T-helper 1 cell treated with Interleukin-12 subunit alpha and Interleukin-12 subunit beta and Interleukin-4 antibody, amounts not matched to agents 30 μg/mL and 1 μg/mL, for 36 hours (primary cell): ENCODE data around the gene PRM3.
A peak's percentile ranks its signal among the peaks of the same experiment; 100 is the strongest.
"Not testable (repeated sequence)": the region's sequence is repeated elsewhere in the genome, so short reads cannot be mapped to it uniquely, and the experiment has no call there.

Experiments
- H3K27ac Mint-ChIP-seq: one replicate; pipeline ENCODE4 v1.8.0; 2021; ENCODE audit warnings: mild to moderate bottlenecking, mixed read lengths
- H3K27me3 Mint-ChIP-seq: one replicate; pipeline ENCODE4 v1.8.0; 2021; ENCODE audit warnings: low read depth, mixed read lengths
- H3K36me3 Mint-ChIP-seq: one replicate; pipeline ENCODE4 v1.8.0; 2021; ENCODE audit warnings: low read depth, mixed read lengths
- H3K4me1 Mint-ChIP-seq: one replicate; pipeline ENCODE4 v1.8.0; 2021; ENCODE audit warnings: low read depth, mixed read lengths
- H3K4me3 Mint-ChIP-seq: one replicate; pipeline ENCODE4 v1.8.0; 2021; ENCODE audit warnings: mild to moderate bottlenecking, moderate library complexity, mixed read lengths
- H3K9me3 Mint-ChIP-seq: one replicate; pipeline ENCODE4 v1.8.0; 2021; ENCODE audit warnings: mixed read lengths

PRM3 gene

DNA sequence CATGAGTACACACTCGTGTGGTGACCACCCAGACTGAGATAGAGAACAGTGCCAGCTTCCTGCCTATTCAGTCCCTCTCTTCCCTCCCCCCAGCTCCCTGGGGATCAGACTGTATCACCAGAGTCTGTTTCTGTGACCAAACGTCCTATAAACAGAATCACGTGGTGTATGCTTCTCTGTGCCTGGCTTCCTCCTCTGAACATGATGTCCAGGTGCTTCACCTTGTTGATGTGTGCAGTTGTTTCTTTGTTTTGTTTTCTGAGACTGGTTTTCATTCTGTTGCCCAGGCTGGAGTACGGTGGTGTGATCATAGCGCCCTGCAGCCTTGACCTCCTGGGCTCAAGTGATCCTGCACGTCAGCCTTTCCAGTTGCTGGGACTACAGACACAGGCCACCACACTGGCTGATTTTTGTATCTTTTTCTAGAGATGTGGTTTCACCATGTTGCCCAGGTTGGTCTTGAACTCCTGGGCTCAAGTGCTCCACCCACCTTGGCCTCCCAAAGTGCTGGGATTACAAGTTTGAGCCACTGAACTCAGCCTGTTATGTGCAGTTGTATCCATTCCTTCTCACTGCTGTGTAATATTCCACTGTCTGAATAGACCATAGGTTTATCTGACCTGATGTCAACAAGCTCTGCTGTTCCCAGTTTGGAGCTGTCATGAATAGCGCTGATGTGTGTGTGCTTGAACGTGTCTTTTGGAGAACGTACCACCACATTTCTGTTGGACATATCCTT, 36.6 kb upstream of the PRM3 start:
- peaks cover 2% of the 10 kb centered on the region for H3K36me3 Mint-ChIP-seq
- H3K27me3 Mint-ChIP-seq = no peaks in the 10 kb centered on the region
- no peaks in the 10 kb centered on the region for H3K9me3 Mint-ChIP-seq
- no peak overlapping the region for H3K4me3 Mint-ChIP-seq
- H3K27ac Mint-ChIP-seq = peak overlapping the region; percentile 95
- H3K4me1 Mint-ChIP-seq = peaks cover 45% of the 10 kb centered on the region

DNA sequence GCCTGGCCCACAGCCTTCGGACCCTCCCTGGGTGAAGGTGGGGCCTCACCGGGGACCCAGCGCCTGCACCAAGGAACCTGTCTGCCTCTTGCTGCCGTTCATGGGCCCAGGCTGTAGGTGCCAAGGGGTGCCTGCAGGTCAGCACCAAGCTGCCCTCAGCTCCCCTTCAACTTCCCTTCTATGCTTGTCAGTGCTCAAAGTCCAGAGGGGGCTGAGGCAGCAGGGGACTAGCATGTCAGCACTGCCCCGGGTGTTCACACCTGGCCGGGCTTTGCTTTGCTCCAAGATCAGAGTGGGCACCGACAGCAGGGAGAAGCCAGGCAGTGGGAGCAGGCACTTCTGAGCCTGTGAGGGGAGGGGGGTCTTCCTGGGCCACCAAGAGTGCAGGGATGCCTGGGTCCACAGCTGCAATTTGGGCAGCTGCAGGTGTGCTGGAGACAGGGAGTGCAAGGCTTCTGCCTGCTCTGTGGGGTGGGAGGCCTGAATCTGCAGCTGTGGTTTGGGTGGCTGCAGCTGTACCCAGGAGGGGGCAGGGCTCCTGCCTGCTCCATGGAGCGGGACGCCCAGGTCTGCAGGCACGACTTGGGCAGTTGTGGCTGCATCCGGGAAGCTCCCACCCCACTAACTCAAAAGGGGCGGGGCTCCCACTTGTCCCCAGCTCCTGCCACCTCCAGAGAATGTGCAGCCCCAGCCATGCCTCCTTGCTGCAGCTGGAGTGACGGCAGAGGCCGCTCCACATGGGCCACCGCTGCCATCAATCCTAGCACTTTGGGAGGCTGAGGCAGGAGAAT, 35.3 kb upstream of the PRM3 start:
- H3K4me3 Mint-ChIP-seq = no peak overlapping the region
- H3K4me1 Mint-ChIP-seq = peaks cover 40% of the 10 kb centered on the region
- H3K9me3 Mint-ChIP-seq = no peaks in the 10 kb centered on the region
- H3K27ac Mint-ChIP-seq = no peak overlapping the region
- peaks cover 4% of the 10 kb centered on the region for H3K27me3 Mint-ChIP-seq
- peaks cover 2% of the 10 kb centered on the region for H3K36me3 Mint-ChIP-seq

DNA sequence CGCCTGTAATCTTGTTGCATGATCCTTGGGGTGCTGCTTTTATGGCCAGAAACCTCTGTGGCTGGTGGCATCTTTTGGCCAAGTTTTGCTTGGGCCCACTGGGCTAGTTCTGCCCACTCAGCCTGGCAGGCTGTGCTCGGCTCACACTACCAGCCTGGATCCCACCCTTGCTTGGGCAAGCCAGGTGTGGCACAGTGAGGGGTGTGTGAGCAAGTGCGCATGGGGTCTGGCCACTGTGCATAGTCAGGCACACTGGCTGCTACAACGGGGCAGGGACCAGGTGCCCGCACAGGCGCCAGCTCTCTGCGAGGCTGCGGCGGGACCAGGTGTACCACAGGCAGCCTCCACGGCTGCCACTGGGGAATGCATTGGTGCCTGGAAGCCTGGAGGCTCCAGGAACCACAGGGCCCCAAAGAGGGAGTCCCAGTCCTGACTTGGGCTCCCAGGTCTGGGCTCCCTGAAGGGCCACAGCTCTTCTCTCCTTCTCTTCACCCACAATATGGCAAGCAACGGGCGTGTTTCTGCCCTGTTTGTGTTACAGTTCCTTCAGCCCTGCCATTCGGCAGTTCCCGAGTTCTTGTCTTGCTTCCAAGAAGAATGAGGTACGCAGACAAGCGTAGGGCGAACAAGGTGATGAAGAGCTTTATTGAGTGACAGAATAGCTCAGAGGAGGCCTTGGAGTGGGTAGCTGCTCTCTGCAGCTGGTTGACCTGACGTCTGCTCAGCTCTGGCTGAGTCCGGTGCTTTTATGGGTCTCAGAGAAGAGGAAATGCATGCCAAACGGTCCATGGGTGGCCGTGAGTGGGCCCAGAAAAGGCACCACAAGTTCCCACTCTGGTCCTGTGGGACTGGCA, 34.4 kb upstream of the PRM3 start:
- Mint-ChIP-seq H3K9me3 (no peaks in the 10 kb centered on the region), H3K36me3 (peaks cover 2% of the 10 kb centered on the region)

DNA sequence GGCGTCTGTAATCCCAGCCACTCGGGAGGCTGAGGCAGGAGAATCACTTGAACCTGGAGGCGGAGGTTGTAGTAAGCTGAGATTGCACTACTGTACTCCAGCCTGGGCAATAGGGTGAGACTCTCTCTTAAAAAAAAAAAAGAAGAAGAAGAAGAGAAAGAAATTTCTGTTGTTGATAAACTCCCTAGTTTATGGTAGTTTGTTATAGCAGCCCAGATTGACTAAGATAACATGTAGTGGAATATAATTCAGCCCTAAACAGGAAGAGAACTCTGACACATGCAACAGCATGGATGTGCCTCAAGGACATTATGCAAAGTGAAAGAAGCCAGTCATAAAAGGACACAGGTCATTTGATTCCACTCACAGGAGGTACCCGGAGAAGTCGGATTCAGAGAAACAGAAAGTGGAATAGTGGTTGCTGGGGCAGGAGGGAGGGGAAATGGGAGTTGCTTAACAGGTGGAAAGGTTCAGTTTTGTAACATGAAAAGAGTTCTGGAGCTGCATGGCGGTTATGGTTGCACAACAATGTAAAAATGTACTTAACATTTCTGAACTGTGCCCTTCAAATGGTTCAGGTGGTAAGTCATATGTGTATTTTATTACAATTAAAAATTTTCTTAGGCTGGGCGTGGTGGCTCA, 33.7 kb upstream of the PRM3 start:
- H3K4me3 Mint-ChIP-seq = no peak overlapping the region
- peak overlapping the region; percentile 55 for H3K27ac Mint-ChIP-seq
- H3K36me3 Mint-ChIP-seq = peaks cover 2% of the 10 kb centered on the region

More for the DNA sequence above, 34.4 kb upstream of the PRM3 start:
- H3K4me3 Mint-ChIP-seq = no peak overlapping the region
- H3K27ac Mint-ChIP-seq = no peak overlapping the region
- H3K27me3 Mint-ChIP-seq = peaks cover 4% of the 10 kb centered on the region
- peaks cover 32% of the 10 kb centered on the region for H3K4me1 Mint-ChIP-seq

DNA sequence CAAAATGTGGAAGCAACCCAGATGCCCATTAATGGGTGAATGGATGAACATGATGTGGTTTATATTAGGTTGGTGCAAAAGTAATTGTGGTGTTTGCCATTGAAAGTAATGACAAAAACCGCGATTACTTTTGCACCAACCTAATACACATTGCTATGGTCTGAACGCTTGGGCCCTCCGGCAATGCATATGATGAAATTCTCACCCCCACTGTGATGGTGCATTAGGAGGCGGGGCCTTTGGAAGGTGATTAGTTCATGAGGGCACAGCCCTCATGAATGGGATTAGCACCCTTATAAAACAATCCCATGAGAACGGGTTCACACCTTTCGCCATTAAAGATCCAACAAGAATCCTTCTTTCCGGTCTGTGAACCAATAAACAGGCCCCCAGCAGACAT, 33.0 kb upstream of the PRM3 start:
- Mint-ChIP-seq H3K27ac (no peak overlapping the region), H3K27me3 (peaks cover 4% of the 10 kb centered on the region), H3K36me3 (peaks cover 2% of the 10 kb centered on the region), H3K4me3 (no peak overlapping the region), H3K4me1 (peaks cover 22% of the 10 kb centered on the region), H3K9me3 (no peaks in the 10 kb centered on the region)

More for the DNA sequence above, 33.7 kb upstream of the PRM3 start:
- Mint-ChIP-seq H3K27me3 (peaks cover 4% of the 10 kb centered on the region), H3K9me3 (no peaks in the 10 kb centered on the region), H3K4me1 (peaks cover 27% of the 10 kb centered on the region)

DNA sequence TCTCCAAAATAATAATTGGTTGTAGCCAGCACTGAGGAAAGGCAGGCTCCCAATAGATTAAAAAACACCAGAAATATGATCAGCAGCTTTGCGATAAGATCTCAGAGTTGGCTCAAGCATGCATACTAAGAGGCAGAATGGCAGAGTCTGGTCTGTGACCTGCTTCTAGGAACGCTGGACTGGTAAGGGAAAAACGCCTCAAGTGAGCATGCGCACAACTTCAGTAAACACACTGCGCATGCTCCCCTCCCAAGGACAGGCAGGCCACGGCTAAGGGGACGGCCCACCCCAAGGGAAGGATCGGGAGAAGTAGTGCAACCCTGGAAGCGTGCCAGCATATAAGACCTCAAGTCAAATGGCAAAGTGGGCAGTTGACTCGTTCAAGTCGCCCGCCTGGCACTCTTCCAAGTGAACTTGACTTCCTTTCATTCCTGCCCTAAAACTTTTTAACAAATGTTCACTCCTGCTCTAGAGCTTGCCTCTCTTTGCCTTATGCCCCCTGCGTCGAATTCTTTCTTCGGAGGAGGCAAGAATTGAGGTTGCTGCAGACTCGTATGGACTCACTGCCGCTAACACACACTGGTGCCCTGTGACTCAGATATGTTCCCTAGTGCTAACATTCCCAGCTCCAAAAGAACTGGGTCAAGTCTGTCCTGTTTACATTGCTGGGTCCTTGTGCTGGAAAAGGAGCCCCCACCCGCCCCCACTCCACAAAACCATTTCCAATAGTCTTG, 30.1 kb upstream of the PRM3 start:
- H3K27me3 Mint-ChIP-seq = peaks cover 10% of the 10 kb centered on the region
- H3K36me3 Mint-ChIP-seq = no peaks in the 10 kb centered on the region
- H3K9me3 Mint-ChIP-seq = no peaks in the 10 kb centered on the region
- H3K27ac Mint-ChIP-seq = no peak overlapping the region
- H3K4me1 Mint-ChIP-seq = peaks cover 10% of the 10 kb centered on the region
- no peak overlapping the region for H3K4me3 Mint-ChIP-seq

DNA sequence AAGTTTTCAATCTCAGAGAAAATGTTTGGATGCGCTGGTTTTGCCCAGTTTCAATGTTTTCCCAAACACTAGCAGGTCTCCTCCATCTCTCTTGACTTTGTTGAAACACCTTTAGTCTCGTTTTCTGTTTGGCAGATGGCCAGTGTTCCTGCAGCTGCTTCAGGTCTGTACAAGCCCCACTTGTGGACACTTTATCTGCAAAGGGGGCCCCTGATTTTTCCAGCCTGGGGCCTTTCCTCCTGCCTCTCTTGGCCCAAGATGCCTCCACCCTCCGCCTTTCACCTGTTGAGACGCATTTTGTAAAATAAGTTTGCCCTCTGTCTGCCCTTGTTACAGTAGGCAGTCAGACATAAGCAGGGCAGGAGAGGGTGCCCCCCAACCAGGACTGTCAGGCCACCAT, 29.5 kb upstream of the PRM3 start:
- H3K4me1 Mint-ChIP-seq = peaks cover 8% of the 10 kb centered on the region
- peaks cover 11% of the 10 kb centered on the region for H3K27me3 Mint-ChIP-seq
- no peak overlapping the region for H3K4me3 Mint-ChIP-seq
- no peaks in the 10 kb centered on the region for H3K36me3 Mint-ChIP-seq
- no peaks in the 10 kb centered on the region for H3K9me3 Mint-ChIP-seq
- no peak overlapping the region for H3K27ac Mint-ChIP-seq

DNA sequence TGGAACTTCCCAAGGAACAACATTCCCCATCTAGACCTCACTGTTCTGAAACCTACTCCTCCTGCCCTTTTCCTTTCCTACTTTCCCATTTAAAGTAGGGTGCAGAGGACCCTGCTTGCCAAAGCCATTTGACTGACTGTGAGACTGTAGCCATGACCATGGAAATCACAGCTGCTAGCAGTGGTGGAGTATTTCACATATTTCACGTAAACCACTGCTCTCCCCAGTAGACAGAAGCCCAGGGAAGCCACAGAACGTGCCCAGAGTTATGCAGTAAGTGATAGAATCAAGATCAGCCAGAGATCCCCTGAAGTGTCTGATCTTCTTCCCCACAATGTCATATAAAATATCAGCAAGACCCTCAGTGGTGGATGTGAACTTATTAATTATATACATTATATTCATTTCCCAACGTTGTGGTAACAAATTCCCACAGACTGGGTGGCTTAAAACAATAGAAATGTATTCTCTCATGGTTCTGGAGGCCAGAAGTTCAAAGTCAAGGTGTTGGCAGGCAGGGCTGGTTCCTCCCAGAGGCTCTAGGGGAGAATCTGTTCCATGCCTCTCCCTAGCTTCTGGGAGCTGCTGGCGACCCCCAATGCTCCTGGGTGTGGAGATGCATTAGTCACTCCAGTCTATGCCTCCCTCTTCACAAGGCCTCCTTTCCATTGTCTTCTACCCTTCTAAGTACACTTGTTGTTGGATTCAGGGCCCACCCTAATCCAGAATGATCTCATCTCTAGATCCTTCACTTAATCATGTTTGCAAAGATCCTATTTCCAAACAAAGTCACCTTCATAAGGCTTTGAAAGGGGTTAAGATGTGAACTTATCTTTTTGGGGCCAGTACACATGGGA, 28.4 kb upstream of the PRM3 start:
- no peak overlapping the region for H3K4me3 Mint-ChIP-seq
- H3K27ac Mint-ChIP-seq = no peak overlapping the region
- H3K9me3 Mint-ChIP-seq = no peaks in the 10 kb centered on the region
- no peaks in the 10 kb centered on the region for H3K36me3 Mint-ChIP-seq
- peaks cover 15% of the 10 kb centered on the region for H3K27me3 Mint-ChIP-seq
- peaks cover 13% of the 10 kb centered on the region for H3K4me1 Mint-ChIP-seq

DNA sequence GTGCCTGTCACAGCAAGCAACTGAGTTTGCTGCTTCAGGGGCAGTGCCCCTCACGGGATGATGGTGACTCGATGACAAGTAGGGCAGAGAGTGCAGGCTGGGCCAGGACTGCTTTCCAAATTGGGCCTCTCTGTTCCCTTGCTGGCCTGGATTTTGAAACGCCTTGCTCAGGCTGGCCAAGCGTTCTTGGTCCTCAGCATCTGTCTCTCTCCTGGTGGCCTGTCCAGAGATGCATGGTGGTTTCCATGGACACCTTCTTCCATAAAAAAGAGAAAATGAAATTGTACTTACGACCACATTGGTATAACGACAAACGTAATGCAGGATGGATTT, 27.1 kb upstream of the PRM3 start:
- H3K36me3 Mint-ChIP-seq = no peaks in the 10 kb centered on the region
- H3K4me1 Mint-ChIP-seq = peaks cover 19% of the 10 kb centered on the region
- no peaks in the 10 kb centered on the region for H3K9me3 Mint-ChIP-seq
- no peak overlapping the region for H3K4me3 Mint-ChIP-seq
- no peak overlapping the region for H3K27ac Mint-ChIP-seq
- peaks cover 15% of the 10 kb centered on the region for H3K27me3 Mint-ChIP-seq

DNA sequence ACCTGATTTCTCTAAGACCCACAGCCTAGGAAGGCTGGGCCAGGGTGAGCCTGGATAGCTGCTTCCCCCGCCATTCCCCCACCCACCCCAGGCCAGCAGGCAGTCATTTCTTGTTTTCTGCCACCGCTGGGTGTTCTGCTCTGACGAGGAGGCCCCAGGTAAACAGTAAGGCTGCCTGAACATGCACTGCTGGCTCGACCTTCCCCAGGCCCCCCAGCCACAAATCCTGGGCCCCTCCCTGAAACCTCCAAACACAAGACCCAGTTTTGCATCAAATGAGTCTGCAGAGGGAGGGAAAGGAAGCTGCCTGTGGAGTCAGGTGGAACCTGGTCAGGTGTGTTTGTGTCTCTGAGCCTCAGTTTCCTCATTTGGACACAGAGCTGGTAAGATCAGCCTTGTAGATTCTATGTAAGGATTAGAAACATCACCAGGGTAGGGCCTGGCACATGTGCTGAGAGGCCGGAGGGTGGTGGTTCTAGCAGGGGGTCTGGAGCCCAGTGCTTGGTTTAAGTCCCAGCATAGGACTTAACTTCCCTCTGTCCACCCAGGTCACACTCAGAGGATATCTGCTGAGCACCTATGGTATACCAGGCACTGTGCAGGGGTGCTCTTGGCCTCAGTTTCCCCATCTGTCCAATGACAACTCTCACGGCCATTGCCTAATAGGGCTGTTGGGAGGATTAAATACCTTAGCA, 26.6 kb upstream of the PRM3 start:
- Mint-ChIP-seq H3K36me3 (no peaks in the 10 kb centered on the region), H3K4me3 (no peak overlapping the region), H3K4me1 (peaks cover 19% of the 10 kb centered on the region), H3K27ac (no peak overlapping the region), H3K27me3 (peaks cover 15% of the 10 kb centered on the region), H3K9me3 (no peaks in the 10 kb centered on the region)

DNA sequence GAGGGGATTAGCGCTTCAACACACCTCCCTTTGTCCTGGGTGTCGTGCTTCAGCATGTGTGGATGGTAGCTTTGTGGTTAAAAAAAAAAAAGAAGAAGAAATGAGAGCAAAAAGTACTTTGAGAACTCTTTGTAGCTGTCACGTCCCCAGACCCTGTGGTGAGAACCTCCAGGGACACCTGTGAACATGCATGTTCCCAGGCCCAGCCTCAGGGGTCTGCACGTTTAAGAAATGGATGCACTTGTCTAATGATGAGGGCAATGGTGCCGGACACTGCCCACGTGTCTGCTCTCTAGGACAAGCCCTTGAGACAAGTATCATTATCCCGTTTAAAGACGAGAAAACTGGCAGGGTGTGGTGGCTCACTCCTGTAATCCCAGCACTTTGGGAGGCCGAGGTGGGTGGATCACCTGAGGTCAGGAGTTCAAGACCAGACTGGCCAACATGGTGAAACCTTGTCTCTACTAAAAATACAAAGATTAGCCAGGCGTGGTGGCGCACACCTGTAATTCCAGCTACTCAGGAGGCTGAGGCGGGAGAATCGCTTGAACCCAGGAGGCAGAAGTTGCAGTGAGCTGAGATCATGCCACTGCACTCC, 25.6 kb upstream of the PRM3 start:
- Mint-ChIP-seq H3K4me1 (peaks cover 19% of the 10 kb centered on the region), H3K27me3 (peaks cover 12% of the 10 kb centered on the region)
- not testable (repeated sequence) for H3K36me3 Mint-ChIP-seq, H3K4me3 Mint-ChIP-seq, H3K27ac Mint-ChIP-seq, H3K9me3 Mint-ChIP-seq

DNA sequence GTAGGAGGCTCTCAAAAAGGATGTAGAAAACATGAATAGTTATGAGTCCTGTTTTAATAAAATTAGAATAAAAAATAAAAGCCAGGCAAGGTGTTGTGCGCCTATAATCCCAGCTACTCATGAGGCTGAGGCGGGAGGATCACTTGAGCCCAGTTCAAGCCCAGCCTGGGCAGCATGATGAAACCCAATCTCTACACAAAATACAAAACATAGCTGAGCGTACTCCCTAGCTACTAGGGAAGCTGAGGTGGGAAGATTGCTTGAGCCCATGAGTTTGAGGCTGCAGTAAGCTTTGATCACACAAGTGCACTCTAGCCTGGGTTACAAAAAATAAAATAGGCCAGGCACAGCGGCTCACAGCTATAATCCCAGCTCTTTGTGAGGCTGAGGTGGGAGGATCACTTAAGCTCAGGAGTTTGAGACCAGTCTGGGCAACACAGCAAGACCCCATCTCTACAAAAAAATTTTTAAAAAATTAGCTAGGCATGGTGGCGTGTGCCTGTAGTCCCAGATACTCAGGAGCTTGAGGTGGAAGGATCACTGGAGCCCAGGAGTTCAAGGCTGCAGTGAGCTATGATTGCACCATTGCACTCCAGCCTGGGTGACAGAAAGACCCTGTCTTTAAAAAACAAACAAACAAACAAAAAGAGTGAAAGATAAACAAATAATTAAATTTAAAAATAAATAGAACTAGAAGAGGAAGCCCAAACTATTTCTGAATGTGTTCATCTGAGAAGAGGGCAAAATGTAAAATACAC, 24.9 kb upstream of the PRM3 start:
- Mint-ChIP-seq H3K4me3 (no peak overlapping the region), H3K36me3 (no peaks in the 10 kb centered on the region), H3K27me3 (peaks cover 18% of the 10 kb centered on the region), H3K4me1 (peaks cover 22% of the 10 kb centered on the region), H3K9me3 (no peaks in the 10 kb centered on the region), H3K27ac (no peak overlapping the region)
